ENCODE results near the gene EVA1A.

Gene EVA1A, protein sequence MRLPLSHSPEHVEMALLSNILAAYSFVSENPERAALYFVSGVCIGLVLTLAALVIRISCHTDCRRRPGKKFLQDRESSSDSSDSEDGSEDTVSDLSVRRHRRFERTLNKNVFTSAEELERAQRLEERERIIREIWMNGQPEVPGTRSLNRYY

GRCh38 chr2:75560768-75561565, at the start of gene EVA1A:
EVA1A (minus strand) TSS chr2:75560939; CDS start chr2:75518140, 42,799 bp downstream.
- peak; percentile 73 for DNase-seq

GRCh38 chr2:75609937-75610508, 49.3 kb upstream of the EVA1A start:
- DNase-seq: no peak

DNA sequence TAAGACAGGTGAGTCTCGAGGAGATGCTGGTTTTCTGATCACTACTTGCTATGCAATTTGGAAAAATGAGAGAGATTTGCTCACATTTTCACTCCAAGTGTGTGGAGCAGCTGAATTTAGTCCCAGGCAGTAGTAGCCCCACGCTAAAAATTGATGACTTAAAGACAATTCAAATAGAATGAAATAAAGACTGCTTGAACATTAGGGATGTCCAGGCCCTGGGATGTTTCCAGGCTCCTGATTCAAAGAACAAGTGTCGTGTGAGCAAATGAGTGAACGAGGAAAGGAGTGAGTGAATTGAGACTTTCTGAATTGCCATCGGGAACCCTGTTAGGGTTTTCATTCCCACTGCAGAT, 48.6 kb upstream of the EVA1A start:
- no peak for DNase-seq

DNA sequence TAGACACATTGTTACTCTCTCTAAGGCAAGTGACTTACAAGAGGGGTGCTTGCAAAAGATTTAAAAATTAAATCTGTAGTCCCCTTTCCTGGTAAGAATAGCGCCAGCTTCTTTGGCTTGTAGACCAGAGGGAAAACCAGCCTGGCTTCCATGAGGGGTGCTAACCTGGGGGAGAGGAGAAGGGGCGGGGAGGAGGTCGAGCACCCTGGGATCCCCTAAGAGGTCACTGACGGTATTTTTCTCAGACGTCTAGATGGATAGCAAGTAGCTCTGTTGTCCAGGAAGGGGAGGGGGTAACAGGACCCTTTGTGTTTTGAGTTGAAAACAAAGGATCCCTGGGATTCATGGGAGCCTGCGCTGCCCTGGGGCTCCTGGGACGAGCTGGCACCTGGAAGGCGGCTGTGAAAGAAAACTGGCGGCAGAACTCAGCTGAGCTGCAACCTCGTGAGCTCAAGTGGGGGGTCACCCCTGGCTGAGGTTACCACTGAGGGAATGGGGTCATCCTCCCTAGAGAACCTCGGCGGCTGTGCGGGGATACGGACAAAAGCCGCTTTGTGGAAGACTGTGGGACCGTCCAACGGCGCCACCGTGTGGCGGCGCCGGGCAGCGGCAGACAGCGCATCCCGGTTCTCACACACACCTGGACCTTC, 48.1 kb upstream of the EVA1A start:
- peak; percentile 72 for DNase-seq

DNA sequence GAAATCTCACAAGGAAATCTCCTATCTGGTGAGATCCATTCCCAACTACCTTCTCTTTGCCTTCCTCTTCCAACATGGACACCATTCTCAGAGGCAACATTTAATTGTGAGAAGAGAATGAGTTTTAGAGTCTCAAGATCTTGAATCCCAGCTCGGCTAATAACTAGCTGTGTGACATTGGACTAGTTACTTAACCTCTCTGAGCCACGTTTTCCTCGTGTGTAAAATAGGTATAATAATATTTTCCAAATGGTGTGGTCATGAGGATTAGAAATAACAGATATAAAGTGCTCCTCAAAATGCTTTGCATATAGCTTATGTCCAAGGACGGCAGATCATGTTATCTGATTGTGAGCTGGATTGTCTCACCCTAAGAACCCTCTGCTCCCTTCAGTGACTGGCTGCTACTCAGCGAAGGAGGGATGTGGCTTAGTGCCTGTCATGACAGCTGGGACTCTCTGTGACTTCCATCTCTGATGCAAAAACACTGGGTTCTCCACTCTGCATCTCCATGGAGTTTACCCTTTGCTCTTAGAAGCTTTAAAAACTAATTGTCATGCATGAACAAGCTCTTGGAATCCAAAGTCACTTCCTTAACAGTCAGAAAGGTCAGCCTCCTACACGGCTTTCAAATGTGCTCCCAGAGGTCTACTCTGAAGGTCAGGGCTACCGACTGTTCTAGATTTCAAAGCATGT, 47.4 kb upstream of the EVA1A start:
- DNase-seq: peak; percentile 77

DNA sequence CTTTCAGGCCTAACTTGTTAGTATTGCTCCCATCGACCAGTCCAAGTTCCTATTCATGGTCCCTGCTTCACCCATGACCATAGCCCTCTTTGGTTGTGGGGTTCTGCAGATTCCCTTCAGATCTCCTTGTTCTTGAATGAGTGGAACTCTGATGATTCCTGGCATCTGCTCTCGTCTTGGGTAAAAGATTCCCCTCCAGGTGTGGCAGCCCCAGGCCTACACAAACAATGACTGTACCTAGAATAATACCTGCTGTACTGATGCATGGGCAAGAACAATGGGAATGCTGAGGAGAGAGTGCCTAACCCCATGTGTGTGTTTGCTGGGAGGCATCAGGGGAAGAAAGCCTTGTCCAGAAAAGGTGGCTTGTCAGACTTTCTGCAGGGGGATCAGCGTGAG, 46.7 kb upstream of the EVA1A start:
- no peak for DNase-seq

GRCh38 chr2:75606761-75607399, 46.1 kb upstream of the EVA1A start:
- DNase-seq: peak; percentile 83

DNA sequence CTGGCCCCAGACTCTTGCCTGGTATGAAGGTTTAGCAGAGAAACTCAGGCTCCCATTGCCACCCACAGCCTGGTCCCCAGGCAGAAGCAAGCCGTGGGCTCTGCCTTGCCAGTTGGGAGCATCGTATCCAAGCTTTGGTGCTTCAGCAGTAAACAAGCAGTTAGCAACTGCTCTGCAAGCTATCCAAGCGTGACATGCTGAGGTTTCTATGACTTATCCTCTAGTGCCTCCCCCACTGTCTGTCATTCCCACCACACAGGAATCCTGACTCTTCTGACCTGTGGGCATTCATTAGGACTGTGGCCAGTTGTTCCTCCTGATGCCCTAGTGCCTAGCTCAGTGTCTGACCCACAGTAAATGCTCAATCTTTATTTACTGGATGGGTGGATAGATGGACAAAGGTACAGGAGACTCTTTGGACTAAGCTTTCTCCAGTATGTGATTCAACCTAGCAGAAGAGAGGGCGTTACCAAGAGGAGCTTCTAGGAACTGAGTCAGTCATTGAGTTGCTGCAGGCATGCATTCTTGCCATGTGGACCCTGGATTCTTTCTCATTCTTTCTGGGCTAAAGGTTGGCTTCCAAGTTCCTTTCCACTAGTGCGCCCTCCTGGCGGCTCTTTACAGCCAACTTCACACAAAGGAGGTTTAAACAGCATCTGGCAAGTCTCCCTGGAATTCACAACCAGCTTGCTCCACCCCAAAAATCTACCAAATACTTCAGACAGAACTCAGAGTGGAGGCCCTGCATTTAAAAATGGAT, 45.2 kb upstream of the EVA1A start:
- DNase-seq: peak; percentile 99

DNA sequence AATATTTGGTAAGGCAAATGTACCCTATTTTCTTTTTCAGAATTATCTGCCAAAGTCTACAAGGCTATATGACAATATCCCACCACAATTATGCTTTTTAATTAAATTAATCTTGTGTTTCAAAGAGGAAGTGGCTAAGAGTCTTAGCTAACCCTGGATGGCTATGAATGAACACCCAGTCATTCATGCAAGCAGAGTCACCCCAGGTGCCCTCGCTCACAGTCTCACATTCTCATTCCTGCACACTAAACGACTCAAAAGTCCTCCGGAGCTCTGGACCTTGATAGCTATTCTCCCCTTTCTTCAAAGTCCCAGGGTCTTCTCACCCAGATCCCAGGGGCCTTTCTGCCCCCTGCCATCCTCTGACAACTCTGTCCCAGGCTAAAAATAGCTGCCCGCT, 43.7 kb upstream of the EVA1A start:
- peak; percentile 46 for DNase-seq

- DNase-seq: no peak
Measured at GRCh38 chr2:75603477-75603876, 42.7 kb upstream of the EVA1A start.

DNA sequence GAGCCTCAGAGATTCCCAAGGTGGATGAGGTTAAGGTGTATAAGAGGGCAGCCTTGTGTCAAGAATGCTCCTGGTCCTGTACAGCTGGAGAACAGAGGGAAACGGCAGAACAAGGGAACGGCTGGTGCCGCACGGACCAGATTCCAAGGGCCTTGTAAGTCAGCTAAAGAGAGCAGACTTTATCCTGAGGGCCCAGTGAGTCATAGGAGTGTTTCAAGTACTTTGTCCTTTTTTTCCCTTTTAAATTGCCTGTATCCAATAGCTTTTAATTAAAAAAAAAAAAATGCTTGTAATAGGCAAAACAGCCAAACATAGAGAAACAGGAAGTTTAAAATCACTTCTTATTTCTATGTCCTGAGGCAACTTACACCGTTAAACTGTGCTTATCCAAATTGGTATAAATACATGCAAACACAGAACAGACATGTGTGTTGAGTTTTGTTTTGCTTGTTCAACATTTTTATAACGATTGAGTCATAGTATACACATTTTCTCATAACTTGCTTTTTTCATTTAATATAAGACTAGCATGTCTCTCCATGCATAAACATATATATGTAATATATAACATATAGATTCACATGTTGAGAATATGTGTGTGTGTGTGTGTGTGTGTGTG, 42.1 kb upstream of the EVA1A start:
- DNase-seq: peak; percentile 6

DNA sequence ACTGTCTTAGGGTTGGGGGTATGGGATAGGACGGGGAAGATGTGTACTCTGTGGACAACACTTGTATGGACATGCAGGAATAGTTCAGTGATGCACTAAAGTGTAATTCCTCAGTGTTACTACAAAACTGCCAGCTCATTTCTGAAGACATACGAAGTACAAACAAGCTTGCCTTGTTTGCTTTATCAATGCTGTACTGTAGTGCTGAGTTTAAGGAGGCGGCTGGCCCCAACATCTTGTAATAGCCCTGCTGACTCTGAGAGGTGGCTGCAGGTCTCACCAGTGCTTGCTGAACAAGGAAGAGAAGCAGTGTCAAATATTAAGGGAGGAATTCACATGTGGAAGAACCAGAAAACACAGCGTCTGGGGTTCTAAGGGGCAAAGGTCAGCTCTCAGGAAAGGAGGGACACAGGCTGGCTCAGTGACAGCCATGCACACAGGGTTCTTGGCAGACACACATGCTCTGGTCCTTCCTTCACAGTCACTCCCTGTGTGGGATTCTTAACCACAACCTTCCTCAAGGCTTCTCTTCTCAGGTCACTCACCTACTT, 39.8 kb upstream of the EVA1A start:
- DNase-seq: no peak

DNA sequence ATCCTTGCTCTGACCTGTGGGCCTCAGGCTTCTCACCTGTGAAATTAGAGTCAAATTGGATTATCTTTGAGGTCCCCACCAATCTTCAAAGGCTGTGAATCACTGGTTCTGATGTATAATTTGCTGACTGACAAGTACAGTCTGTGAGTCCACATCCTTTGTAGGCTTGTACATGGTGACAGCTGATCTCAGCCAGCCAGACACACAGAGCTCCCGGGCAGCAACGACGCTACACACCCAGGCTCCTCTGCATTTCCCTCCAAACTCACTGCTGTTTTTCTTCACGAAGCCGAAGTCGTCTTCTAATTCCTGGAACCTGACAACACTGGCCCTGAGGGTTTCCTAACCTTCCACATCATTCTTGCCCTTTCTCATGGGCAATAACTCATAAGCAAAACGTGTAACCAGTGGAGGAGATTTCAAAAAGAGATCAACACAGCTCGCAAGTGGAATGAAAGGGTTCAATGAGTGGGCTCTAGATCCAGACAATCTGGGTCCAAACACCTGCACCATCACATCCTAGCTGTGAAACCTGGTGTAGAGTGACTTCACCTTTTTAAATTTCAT, 37.9 kb upstream of the EVA1A start:
- no peak for DNase-seq

GRCh38 chr2:75597949-75598348, 37.2 kb upstream of the EVA1A start:
- DNase-seq: no peak

GRCh38 chr2:75596784-75597183, 36.0 kb upstream of the EVA1A start:
- peak; percentile 58 for DNase-seq

DNA sequence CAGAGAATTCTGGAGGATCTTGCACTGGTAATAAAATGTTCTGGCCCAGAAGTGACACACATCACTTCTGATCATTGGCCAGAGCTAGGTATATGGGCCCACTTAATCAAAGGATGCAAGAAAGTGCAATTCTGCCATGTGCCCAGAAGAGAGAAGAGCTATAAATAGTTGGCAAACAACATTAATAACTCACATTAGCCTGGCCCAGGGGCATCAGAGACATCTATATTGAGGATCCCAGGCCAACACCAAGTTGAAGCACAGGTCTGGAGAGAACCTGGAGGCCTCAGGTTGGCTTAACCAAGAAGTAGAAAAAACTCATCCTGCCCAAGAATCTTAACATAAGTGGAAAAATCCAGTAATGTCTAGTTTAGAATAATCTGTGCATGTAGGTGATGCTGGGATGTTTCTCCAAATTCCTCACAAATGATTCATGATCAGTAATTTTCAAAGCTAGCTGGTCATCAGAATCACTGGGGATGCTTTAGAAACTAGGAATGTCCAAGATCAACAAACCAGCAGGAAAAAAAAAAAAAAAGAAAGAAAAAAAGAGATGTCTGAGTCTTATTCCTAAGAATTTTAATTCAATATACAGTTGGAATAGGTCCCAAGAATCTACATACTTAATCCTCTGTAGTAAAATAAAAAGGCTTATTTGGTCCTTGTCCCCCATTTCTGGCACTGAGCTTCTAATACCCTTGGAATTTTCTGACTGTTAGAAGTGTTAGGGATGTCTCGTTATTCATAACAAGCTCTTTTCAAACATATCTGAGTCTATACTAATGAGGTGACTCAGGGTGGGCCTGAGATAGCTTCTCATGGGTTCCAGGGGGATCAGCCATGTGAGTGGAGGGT, 35.0 kb upstream of the EVA1A start:
- DNase-seq: peak; percentile 91

- DNase-seq: no peak
Measured at GRCh38 chr2:75594596-75594995, 33.9 kb upstream of the EVA1A start.

GRCh38 chr2:75592888-75593287, 32.1 kb upstream of the EVA1A start:
- DNase-seq: no peak

- DNase-seq: peak; percentile 82
Measured at GRCh38 chr2:75592030-75592429, 31.3 kb upstream of the EVA1A start.

All from kidney glomerular epithelial cell (primary cell).